GM19452 (cell line): Measurements from ENCODE around the gene CAMK4.
"Not testable (repeated sequence)": the region's sequence is repeated elsewhere in the genome, so short reads cannot be mapped to it uniquely, and the experiment has no call there.

Experiments
- ATAC-seq: cut with Tn5 transposase; IDR thresholded peaks from one replicate; pipeline ENCODE4 v1.9.1; 2021; ENCODE audit not compliant: unreplicated experiment

The CAMK4 gene

GRCh38 chr5:111302043-111302442 lies 77.9 kb downstream of the CAMK4 start:
- ATAC-seq = not testable (repeated sequence)

DNA sequence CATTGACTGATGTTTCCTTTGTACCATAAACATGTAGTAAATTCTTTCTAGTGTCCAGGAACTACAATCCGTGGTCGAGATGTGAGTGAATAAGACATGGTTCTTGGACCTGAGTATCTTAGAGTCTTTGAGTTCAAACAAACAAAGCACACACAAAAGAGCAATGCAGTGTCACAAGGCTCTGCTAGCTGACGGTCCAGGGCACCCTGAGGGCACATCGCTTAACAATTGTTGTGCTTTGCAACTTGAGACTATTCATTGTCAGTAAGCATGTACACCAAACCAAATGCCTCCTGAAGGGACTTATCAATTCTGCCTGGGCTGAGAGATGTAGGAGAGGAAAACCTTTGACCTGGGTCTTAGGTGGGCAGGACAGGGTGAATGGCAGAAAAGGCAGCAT lies 84.8 kb downstream of the CAMK4 start:
- no peak for ATAC-seq

DNA sequence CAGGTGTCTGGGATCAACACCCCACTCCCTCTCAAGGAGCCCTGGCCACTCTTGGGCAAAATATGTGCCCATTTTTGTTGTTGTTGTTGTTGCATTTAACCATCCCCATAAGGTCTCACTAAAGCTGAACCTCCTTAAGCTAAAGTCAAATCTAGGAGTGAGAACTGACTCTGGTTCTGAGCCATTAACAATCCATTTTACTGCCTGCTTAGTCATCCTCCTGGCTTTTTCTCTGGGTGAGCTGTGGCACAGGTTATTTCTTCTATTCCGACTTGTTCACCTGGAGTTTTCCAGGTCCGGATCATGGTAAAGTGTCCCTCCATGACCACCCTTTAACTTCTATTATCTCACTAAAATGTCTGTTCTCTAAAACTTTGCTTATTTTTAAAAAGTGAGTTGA lies 85.2 kb downstream of the CAMK4 start:
- no peak for ATAC-seq

- ATAC-seq = no peak
Observed at GRCh38 chr5:111310711-111311620, 86.8 kb downstream of the CAMK4 start.

DNA sequence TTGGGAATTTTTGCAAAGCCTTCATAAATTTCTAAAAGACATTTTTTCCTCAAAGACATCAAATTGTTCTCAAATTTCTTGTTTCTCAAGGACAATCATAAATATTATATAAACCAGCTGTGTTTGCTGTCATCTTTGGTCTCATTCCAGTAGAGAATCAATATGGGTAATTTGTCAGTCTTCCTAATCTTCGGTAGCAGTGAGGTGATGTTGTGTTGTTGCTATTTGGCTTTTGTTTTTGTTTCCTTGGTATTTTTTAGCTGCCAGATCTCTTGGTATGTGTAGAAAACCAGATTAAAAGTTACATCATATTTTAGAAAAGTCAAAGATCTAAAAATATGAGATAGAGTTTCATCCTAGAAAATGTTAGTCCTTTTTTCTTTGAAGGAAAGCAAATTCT lies 87.5 kb downstream of the CAMK4 start:
- ATAC-seq = no peak

- ATAC-seq = no peak
Observed at GRCh38 chr5:111313017-111313724, 89.0 kb downstream of the CAMK4 start.

DNA sequence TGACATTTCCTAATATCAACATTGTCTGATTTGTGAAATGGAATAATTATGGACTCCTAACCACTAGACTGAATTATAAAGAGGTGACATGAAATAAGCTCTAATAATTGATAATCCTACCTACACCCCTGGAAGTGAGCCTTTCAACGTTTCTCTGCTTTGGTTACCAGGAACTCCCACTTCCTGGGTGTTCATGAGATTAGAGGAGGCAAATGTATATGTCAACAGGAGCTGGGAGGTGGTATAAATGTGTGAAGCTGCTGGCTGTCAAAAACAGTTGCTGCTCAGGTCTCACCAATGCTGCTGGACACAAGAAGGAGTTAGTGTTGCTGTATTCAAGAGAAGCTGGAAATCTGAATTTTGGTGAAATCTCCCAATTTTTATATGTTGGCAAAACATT lies 96.8 kb downstream of the CAMK4 start:
- no peak for ATAC-seq

DNA sequence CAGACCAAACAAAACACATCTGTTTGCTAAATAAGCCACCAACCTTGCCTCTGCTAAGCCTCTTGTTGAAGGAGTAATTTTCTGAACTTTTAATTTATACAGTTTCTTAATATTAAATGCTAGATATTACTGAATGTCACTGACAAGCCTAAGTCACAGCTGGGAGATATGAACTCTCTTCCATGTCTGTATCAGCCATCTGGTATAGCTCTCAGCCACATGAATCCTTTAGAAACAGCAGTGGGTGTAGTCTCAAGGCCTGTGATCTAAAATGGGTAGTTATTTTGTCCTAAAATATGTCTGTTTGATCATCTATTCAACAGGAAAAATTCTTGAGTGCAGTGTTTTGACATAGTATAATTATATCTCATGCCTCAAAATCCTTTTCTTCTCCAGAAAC lies 97.2 kb downstream of the CAMK4 start:
- ATAC-seq = no peak

DNA sequence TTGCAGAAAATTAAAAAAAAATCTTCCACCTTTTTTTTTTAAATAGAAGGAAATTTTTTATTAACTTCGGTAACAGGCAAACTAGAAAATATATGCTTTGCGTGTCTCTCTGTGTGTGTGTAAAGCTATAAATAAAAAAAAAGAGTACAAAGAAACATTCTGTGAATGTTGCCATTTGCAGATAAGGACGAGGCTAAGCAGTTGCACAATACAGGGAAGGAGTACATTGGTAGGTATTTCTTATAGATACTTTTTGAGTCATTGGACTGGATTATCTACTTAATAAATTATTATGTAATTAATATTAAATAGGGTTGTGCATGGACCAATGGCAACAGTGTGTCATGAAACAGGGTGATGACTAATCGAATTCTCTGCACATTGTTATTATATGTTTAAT lies 102.4 kb downstream of the CAMK4 start:
- ATAC-seq = no peak

GRCh38 chr5:111337133-111337532 lies 112.9 kb downstream of the CAMK4 start:
- ATAC-seq = no peak

- no peak for ATAC-seq
Observed at GRCh38 chr5:111337688-111338087, 113.5 kb downstream of the CAMK4 start.

- no peak for ATAC-seq
Observed at GRCh38 chr5:111345731-111346130, 121.5 kb downstream of the CAMK4 start.

GRCh38 chr5:111347021-111347420 lies 122.8 kb downstream of the CAMK4 start:
- no peak for ATAC-seq

DNA sequence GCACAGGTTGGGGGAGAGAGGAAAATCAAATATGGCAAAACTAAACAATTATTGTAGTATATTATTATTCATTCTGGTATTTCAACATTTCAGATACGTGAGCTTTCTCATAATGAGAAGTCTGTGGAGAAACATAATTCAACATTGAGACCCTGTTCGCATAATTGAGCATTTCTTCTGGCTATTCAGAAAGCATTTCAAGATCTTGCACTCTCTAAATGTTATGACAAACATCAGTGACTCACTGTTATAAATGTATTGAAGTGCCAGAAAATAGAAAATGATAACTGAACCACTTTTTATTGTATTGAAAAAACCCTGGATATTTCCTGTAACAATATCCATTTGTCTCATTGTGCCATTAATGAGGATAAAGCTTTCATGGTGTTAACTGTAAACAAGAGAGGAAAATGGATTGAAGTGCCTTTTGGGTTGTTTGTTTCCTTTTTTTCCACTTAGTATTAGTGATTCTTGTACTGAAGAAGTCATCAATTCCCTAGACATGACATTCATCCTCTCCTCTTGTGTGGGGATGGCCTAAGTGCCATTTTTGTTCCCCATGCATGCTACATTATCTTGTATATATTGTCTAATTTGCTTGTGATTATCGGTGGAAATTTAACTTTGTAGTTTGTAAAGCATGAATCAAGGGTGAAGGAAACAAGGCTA lies 124.6 kb downstream of the CAMK4 start:
- ATAC-seq = no peak

- ATAC-seq = no peak
Observed at GRCh38 chr5:111349429-111349828, 125.2 kb downstream of the CAMK4 start.

DNA sequence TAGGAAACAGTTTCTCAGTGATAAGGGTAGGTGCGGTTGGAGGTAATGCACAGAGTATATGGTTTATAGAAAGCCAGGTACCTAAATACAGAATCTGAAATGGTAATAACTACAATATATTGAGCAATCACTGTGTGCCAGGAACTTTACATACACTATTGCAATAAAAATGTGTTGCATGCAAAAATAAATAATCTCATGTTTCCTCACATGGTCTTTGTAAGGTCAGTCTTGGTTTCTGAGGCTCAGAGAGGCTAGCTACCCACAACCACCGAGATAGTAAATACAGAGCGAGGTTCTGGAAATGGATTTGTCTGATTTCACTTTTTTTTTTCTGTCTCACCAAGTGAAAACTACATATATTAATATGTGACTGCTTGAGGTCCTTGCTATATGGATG lies 128.9 kb downstream of the CAMK4 start:
- no peak for ATAC-seq

DNA sequence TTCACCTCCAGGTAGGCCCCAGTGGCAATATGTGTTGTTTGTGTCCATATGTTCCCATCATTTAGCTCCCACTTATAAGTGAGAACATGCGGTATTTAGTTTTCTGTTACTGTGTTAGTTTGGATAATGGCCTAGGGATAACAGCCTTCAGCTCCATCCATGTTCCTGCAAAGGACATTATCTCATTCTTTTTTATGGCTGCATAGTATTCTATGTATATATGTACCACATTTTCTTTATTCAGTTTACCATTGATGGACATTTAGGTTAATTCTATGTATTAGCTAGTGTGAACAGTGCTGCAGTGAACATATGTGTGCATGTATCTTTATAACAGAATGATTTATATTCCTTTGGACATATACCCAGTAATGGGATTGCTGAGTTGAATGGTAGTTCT lies 134.5 kb downstream of the CAMK4 start:
- not testable (repeated sequence) for ATAC-seq

GRCh38 chr5:111360173-111360572 lies 136.0 kb downstream of the CAMK4 start:
- ATAC-seq = no peak

DNA sequence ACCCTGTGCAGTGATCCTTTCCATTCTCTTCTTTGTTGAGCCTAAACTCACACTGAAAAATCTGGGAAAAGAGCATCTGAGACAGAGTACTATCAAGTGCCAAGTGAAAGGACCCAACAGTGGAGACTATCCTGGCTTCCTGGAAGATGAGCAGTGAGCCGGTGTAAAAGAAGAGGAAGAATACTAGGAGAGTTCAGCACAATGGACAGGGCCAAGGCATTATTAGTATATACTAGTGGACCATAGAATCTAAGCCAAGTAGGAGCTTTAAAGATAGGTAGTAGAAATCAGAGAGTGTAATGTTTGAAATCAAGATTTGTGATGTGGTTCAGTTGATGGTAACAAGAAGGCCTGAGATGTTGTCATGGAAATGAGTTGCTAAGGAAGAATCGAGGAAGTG lies 140.8 kb downstream of the CAMK4 start:
- no peak for ATAC-seq

- no peak for ATAC-seq
Observed at GRCh38 chr5:111366388-111366787, 142.2 kb downstream of the CAMK4 start.

GRCh38 chr5:111367115-111367514 lies 142.9 kb downstream of the CAMK4 start:
- ATAC-seq = no peak

- ATAC-seq = no peak
Observed at GRCh38 chr5:111372799-111373198, 148.6 kb downstream of the CAMK4 start.
